Stimulated activated CD4-positive, alpha-beta T cell treated with anti-CD3 and anti-CD28 coated beads, TNF-alpha, amount 100 ng/mL, for 4 hours (primary cell): ENCODE measurements around the gene SRSF6.
"Not testable (repeated sequence)": the region's sequence is repeated elsewhere in the genome, so short reads cannot be mapped to it uniquely, and the experiment has no call there.

Experiments used
- DNase-seq, 3 experiments: peaks; one replicate each; pipeline ENCODE4 v3.0.0-alpha.2; 2020; ENCODE audit warnings: low read depth in 3 of 3

The SRSF6 gene

DNA sequence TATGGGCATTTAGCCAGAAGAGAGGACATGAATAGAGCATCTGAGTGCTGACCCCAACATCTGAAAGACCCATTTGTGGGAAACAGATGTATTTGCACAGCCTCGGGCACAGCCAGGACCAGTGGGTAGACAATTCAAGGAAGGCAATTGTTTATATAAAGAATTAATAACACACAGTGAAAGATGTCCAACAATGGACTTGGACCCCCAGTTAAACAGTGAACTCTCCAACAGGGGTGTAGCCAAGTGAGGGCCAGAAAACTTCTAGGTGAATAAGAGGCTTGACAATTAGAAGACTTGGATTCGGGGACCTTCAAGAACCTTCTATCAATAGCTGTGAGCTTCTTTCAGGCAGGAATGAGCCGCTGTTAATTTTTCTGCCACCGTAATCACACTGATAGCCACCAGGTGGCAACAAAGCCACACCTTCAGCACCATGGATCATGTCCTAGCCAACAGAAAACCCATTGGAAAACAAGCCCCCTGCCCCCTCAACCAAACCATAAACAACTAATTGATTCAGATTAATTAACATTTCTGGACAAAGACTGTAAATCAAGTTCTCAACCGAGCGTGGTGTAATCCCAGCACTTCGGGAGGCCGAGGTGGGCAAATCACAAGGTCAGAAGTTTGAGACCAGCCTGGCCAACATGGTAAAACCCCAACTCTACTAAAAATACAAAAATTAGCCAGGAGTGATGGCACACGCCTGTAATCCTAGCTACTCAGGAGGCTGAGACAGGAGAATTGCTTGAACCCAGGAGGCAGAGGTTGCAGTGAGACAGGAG is 8.8 kb upstream of the SRSF6 start:
- peak in 2 of 3 experiments; percentile 6 to 8 for DNase-seq

GRCh38 chr20:43450841-43451799 is 6.6 kb upstream of the SRSF6 start:
- DNase-seq: no peak

- DNase-seq: no peak
Measured at GRCh38 chr20:43452404-43453126, 5.1 kb upstream of the SRSF6 start.

- not testable (repeated sequence) for DNase-seq
Measured at GRCh38 chr20:43456252-43456651, 1.4 kb upstream of the SRSF6 start.

DNA sequence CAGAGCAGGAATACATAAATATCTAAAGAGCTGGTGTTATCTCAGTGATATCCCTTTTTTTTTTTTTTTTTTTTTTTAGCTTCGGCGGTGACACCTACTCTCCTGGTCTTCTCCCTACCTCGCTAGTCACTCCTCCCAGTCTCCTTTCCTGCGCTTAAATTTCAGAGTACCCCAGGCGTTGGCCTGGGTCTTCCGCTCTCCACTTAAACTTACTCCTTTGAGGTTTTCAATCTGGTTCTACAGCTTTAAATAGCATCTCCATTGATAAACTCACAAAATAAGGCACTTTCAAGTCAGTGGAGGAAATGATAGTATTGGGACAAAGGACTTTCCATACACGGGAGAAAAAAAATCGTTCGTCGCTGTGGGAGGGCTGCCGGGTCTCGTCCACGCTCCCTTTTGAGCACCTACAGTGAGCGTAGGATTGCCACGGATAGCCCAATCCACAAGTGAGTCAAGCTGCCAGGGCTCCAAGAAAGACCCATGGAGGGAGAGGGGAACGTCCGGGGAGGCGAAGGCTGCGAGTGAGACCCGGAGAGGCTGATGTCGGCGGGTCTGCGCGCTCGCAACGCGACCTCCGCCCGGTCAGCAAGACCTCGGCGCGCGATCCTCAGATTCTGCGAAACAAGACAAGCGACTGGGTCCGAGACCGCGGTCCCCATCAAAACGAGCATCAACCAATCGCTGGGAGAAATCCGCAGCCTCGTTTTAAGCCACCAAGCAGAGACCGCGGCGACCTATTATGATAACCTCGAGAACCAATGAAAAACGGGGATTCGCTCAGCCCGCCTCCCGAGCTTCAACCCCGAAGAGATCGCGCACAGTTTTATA is 672 bp upstream of the SRSF6 start:
- DNase-seq: peak; percentile 63 to 75 (median 69)

DNA sequence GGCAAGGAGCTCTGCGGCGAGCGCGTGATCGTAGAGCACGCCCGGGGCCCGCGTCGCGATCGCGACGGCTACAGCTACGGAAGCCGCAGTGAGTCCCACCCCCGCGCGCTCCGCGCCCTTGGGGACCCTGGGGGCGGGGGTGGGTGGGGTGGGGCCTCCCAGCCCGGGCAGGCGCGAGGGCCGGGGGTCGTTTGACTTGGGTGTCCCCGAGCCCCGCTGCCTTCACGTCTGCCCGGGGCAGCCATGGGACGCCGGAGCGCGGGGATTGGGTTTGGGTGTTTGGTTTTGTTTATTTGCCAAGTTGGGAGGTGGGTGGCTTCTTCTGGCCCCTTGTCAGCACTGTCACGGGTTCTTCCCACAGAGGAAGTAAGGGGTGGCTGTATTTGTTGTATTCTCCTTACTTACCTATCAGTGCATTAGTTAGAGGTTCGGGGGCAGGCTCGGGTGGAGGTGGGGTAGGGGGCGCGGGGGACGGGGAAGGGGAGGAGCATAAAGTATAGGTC is 777 bp downstream of the SRSF6 start:
- no peak for DNase-seq

DNA sequence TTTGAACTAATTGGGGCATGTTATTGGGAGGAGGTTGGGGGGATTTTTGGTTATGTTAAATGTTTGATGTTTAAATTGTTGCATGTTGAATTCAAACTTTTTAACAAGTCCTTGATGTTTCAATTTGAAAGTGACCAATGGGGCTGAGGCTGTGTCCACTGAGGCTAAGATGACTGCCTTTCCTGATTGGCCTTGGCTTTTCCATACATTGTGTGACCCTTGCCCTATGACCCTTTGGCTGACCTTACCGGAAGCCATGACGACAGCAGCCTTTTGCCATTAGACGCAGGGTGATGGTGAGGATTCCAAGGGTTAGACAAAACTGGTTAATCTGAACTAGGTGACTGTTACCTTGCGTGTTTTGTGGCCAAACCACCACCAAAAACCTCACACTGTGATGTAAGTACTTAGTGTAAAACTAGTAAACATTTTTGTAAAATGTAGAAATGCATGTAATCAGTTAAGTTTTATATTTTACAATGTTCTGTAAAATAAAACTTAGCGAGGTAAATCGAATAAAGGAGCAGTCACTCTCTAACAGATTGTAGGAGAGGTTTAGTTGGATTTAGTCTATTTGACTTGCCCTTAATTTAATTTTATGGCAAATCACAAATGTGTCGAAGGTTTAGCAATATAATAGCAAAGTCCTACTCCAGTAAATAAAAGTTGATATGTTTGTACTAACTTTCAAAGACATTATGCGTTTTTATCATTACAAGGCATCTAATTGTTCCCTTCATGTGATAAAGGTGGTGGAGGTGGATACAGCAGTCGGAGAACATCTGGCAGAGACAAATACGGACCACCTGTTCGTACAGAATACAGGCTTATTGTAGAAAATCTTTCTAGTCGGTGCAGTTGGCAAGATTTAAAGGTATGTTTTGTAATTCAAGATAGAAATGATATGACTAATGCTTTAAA is 1.6 kb downstream of the SRSF6 start:
- no peak for DNase-seq

- no peak for DNase-seq
Measured at GRCh38 chr20:43460172-43460829, 2.6 kb downstream of the SRSF6 start.

- DNase-seq: no peak
Measured at GRCh38 chr20:43460830-43461200, 3.1 kb downstream of the SRSF6 start.

GRCh38 chr20:43461894-43462659 is 4.4 kb downstream of the SRSF6 start:
- no peak for DNase-seq

DNA sequence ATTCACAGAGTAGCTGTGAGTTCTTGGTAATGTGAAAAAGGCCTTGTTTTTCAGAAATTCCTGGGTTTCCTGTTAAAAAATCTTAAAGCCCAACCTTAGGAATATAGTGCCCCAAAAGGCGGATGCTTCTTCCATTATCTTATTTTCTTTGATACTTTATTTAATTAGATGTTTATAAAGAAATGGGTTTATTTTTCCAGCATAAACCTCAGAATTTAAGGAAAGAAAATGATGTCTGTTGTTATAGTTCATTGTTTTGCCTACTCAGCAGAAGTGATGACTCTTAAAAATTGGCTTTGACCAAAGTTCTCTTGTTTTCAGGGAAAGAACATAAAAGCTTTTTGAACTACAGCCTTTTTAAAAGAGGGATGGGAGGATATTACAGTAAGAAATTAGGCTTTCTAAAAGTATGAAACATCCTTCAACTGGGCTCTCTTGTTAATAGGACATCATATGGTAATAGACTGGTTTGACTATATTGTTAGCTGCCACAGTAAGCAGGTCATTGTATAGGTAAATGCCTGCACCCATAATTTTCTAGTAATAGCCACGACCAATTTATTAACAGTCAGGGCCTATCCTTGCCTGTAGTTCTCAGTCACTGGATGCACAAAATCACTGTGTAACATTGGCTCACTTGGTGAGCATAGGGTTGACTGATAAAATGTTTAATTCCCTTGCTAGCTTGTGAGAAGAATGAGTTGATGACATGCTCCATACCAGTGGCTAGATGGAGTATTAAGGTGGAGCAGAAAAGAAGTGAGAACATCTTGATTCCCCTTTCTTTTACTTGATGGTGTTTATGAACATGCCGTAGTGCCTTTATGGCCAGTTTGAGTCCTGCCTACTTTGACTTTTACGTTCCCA is 5.2 kb downstream of the SRSF6 start:
- no peak for DNase-seq

GRCh38 chr20:43463527-43464218 is 6.0 kb downstream of the SRSF6 start:
- no peak for DNase-seq

GRCh38 chr20:43464219-43464790 is 6.6 kb downstream of the SRSF6 start:
- no peak for DNase-seq

- DNase-seq: no peak
Measured at GRCh38 chr20:43465625-43465943, 7.9 kb downstream of the SRSF6 start.

GRCh38 chr20:43467589-43467988 is 9.9 kb downstream of the SRSF6 start:
- DNase-seq: no peak

- DNase-seq: no peak
Measured at GRCh38 chr20:43472671-43473380, 15.1 kb downstream of the SRSF6 start.
